Activated T-helper 1 cell treated with Interleukin-2 at 50 U/mL for 16 hours (primary cell): ENCODE measurements around the gene NSUN6.
"Not testable (repeated sequence)": the region's sequence is repeated elsewhere in the genome, so short reads cannot be mapped to it uniquely, and the experiment has no call there.

ENCODE experiments used
- DNase-seq: peaks from one replicate; pipeline ENCODE4 v3.0.0-alpha.2; 2020; ENCODE audit warnings: low read depth

NSUN6 gene

GRCh38 chr10:18608596-18608995 is 42.8 kb downstream of the NSUN6 start:
- DNase-seq = no peak

- DNase-seq = no peak
These were observed 43.6 kb downstream of the NSUN6 start for GRCh38 chr10:18607503-18608378.

DNA sequence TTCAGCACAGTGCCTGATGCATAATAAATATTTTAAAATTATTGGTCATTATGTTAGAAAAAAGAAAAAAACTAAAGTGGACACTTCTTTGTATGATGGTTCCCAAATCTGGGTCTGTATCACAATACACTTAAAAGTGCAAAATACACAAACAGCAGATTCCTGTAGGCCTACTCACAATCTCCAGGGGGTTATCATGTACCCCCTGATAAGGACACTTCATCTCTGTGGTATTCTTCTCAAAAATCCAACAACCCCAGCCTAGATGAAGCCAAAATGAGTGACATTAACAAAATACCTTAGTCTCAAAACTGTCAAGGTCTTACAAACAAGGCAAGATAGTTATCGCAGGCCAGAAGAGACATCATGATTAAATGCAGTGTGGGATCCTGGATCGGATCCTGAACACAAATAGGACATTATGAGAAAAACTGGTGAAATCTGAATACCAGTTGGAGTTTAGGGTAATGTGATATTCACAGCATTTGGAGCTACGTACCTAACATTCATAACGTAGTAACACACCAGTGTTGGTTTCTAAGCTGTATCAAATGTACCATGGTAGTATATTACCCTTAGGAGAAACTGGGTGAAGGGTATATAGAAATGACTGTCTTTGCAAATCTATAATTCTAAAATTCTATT is 45.2 kb downstream of the NSUN6 start:
- DNase-seq = no peak

- DNase-seq = no peak
These were observed 50.1 kb downstream of the NSUN6 start for GRCh38 chr10:18601321-18601720.

DNA sequence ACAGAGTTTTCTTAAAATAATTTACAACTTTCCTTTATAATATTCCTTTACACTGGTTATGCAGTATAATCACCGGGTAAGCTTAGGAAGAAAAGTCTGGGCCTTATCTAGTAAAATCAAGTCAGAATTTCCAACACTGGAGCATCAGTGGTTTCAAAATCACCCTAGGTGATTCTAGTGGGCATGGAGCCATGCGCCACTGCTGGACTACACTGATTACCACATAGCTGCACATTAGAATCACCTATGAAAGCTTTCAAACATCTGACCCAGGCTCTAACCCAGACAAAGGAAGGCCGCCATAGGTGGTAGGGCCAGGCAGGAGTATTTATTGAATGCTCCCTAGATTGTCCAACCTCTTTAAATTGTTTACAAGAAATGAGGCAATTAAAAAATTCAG is 52.0 kb downstream of the NSUN6 start:
- DNase-seq = no peak

GRCh38 chr10:18594574-18595156 is 56.7 kb downstream of the NSUN6 start:
- DNase-seq = no peak

GRCh38 chr10:18591141-18591540 is 60.2 kb downstream of the NSUN6 start:
- not testable (repeated sequence) for DNase-seq

DNA sequence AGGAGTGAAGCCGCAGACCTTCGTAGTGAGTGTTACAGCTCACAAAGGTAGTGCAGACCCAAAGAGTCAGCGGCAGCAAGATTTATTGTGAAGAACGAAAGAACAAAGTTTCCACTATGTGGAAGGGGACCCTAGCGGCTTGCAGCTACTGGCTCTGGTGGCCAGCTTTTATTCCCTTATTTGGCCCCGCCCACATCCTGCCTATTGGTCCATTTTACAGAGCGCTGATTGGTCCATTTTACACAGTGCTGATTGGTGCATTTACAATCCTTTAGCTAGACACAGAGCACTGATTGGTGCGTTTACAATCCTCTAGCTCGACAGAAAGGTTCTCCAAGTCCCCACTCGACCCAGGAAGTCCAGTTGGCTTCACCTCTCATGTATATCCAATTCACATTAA is 64.8 kb downstream of the NSUN6 start:
- not testable (repeated sequence) for DNase-seq

GRCh38 chr10:18583575-18584270 is 67.7 kb downstream of the NSUN6 start:
- DNase-seq = no peak

- DNase-seq = no peak
These were observed 68.6 kb downstream of the NSUN6 start for GRCh38 chr10:18582803-18583202.

DNA sequence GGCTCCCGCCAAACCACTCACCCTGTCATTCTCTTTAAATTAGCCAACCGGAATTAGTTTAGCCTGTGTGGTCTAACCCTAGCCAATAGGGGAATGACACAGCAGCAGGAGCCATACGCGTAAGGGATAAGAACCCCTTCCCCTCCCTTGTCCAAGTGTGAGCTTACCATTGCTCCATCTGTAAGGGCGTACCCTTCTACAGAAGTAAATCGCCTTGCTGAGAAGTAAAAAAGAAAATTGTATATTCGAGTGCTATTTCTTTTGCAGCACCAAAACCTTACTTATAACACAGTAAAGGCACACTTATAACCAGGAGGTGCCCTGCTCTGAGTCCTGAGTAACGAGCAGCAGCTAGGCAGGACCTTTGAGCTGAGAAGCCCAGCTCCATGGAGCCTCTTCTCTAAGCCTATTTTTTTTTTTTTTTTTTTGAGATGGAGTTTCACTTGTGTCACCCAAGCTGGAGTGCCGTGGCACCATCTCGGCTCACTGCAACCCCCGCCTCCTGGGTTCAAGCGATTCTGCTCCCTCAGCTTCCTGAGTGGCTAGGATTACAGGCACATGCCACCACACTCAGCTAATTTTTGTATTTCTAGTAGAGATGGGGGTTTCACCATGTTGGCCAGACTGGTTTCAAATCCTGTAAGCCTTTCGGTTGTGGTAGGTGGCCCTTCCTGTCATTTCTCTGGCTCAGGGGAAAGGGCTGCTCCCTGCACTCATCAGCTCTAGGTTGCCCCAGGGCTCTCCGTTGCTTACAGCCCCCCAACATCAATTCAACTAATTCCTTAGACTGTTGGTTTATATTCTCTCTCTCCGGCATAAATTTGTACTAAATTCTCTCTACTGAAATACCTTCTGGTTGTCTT is 73.3 kb downstream of the NSUN6 start:
- no peak for DNase-seq

DNA sequence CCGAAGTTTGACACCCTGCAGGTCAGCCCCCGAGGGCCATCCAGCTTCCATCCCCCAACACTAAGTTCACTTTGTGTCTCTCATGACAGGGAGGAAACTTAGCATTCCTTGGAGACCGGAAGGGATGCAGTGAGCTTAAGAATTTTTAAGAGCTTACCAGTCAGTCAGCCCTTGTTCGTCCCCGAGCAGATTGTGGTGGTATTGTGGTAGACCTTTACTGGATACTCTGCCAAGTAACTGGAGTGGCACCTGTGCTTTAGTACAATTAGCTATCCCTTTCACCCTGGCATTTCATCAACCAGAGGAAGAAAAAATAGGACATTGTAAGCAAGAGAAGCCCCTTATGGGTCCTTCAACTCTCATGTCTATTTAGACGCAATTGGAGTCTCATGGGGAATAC is 74.8 kb downstream of the NSUN6 start:
- DNase-seq = no peak

DNA sequence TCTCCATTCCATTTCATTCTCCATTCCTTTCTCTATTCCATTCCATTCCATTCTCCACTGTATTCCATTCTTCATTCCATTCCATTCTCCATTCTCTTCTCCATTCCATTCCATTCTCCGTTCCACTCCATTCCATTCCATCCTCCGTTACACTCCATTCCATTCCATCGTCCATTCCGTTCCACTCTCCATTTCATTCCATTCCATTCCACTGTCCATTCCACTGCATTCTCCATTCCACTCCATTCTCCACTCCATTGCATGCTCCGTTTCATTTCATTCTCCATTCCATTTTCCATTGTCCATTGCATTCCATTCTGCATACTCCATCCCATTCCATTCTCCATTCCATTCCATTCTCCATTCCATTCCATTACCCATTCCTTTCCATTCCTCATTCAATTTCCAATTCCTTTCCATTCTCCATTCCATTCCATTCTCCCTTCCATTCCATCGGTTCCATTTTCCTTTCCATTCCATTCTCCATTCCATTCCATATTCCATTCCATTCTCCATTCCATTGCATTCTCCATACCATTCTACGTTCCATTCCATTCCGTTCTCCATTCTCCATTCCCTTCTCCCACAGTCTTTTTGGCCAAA is 78.3 kb downstream of the NSUN6 start:
- no peak for DNase-seq

DNA sequence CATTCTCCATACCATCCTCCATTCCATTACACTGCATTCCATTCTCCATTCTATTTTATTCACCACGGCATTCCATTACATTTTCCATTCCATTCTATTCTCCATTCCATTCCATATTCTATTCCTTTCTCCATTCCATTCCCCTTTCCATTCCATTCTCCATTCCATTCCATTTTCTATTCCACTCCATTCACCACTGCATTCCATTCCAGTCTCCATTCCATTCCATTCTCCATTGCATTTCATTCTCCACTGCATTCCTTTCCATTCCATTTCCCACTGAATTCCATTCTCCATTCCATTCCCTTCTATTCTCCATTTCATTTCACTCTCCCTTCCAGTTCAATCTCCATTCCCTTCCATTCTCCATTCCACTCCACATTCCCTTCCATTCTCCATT is 79.6 kb downstream of the NSUN6 start:
- DNase-seq = no peak

DNA sequence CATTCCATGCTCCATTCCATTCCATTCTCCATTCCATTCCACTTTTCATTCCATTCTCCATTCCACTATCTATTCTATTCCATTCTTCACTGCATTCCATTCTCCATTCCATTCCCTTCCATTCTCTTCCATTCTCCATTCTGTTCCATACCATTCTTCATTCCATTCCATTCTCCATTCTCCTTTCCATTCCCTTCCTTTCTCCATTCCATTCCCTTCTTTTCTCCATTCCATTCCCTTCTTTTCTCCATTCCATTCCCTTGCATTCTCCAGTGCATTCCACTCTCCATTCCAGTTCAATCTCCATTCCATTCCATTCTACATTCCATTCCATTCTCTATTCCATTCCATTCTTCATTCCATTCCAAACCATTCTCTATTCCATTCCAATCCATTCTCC is 80.3 kb downstream of the NSUN6 start:
- no peak for DNase-seq

- not testable (repeated sequence) for DNase-seq
These were observed 81.0 kb downstream of the NSUN6 start for GRCh38 chr10:18570386-18570785.

GRCh38 chr10:18567343-18567856 is 84.0 kb downstream of the NSUN6 start:
- no peak for DNase-seq

DNA sequence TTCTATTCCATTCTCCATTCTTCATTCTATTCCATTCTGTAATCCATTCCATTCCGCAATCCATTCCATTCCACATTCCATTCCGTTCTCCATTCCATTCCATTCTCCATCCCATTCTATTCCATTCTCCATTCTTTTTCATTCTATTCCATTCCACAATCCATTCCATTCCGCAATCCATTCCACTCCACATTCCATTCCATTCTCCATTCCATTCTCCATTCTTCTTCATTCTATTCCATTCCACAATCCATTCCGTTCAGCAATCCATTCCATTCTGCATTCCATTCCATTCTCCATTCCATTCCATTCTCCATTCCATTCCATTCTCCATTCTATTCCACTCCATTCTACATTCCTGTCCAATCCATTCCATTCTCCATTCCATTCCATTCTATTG is 85.2 kb downstream of the NSUN6 start:
- DNase-seq = no peak

- DNase-seq = no peak
These were observed 86.4 kb downstream of the NSUN6 start for GRCh38 chr10:18565006-18565405.

GRCh38 chr10:18563003-18563726 is 88.2 kb downstream of the NSUN6 start:
- DNase-seq = no peak
